HG03457 (cell line): ENCODE results near the gene LRRC73.
"Not testable (repeated sequence)": the region's sequence is repeated elsewhere in the genome, so short reads cannot be mapped to it uniquely, and the experiment has no call there.

ENCODE experiments used
- ATAC-seq: cut with Tn5 transposase; IDR thresholded peaks from one replicate; pipeline ENCODE4 v1.9.1; 2021; ENCODE audit warnings: moderate number of reproducible peaks; ENCODE audit not compliant: unreplicated experiment

LRRC73 gene, protein sequence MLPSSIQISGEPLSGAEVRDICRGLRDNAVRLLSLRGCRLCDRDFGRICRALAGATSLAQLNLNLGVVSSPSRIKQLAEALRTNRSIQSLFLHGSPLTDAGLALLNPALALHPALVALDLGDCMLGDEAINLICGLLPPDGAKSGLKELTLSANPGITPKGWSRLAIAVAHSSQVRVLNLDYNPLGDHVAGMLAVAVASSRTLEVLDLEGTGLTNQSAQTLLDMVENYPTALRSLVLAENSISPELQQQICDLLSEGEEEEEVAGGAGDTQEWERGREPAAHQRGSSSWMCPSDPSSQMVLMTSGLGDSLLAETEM

DNA sequence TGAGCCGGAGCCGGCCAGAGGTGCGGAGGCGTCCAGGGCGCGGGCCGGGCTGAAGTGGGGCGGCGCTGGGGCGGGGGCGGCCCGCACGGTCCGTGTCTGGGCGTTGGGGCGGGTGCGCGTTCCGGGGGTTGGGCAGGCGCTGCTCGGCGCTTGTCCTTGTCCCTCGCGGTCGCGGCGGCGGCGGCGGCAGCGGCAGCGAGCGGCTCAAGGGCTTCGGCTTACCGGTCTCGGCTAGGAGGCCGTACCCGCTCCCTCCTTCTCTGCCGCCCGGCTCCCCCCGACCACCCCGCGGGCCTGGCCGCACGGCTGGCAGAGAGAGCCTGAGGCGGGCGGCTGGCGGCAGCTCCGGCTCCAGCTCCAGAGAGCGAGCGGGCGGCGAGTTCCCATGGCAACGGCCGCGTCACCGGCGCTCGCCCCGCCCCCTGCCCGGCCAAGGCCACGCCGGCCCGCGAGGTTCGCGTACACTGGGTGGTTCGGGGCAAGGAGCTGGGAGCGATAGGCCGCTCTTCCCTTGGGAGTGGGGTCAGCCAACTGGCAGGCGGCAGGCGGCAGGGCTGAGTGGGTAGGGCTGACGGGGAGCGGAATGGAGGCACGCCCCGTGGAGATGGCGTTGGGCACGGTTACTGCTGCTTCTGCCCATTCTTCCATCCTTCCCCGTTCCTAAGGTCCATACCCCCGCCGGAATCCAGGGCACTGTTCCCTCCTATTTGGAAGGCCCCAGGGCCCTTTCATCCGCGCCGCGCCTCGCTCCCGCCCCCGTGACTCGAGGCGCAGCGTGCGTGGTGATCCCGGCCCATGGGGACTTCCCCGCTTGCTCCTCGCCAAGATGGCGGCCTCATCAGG lies at the start of gene LRRC73:
Gene LRRC73, minus strand, starts transcription at position 363 of the 843 bp plus-strand sequence. CDS start 561 bp downstream, outside the sequence.
- no peak for ATAC-seq

DNA sequence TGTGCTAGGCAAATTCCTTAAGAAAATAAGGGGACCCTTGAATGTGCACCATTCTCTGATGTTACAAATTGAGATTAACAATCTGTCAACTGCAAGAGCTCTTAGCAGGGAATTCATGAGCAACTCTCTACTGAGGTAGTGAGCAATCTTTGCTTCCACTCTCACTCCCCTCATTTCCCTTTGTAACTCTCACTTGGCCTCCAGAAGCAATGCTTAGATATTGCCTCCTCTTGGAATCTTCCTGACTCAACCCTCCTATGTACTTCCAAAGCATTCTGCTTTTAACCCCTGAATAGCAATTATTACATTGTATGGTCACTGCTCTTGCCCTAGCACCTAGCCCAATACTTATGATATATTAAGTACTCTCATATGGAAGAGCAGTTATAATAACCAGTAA lies 49.2 kb upstream of the LRRC73 start:
- no peak for ATAC-seq

DNA sequence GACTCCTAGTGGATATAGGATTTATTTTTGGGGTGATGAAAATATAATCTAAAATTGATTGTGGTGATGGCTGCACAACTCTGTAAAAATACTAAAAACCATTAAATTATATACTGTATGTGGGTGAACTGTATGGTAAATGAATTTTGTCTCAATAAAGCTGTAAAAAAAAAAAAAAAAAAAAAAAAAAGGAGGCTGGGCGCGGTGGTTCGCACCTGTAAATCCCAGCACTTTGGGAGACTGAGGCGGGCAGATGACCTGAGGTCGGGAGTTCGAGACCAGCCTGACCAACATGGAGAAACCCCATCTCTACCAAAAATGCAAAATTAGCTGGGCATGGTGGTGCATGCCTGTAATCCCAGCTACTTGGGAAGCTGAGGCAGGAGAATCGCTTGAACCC lies 47.5 kb upstream of the LRRC73 start:
- ATAC-seq = not testable (repeated sequence)

- no peak for ATAC-seq
Observed at GRCh38 chr6:43547222-43547621, 37.1 kb upstream of the LRRC73 start.

DNA sequence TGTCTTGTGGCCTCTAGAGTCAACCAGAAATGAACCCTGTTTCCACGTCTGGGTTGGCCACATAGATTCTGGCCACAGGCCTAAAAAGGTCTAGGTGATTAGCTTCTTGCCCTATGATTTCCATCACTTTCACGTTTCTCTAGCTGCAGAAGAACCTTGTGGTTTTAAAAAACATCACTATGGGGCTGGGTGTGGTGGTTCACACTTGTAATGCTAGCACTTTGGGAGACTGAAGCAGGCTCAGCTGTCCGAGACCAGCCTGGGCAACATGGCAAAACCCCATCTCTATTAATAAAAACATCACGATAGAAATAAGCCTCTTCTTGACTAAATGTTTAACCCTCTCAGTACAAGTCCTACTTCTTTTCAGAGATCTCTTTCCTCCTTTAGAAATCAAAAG lies 34.3 kb upstream of the LRRC73 start:
- ATAC-seq = no peak

- no peak for ATAC-seq
Observed at GRCh38 chr6:43541774-43542471, 31.8 kb upstream of the LRRC73 start.

- ATAC-seq = no peak
Observed at GRCh38 chr6:43540507-43540906, 30.4 kb upstream of the LRRC73 start.

DNA sequence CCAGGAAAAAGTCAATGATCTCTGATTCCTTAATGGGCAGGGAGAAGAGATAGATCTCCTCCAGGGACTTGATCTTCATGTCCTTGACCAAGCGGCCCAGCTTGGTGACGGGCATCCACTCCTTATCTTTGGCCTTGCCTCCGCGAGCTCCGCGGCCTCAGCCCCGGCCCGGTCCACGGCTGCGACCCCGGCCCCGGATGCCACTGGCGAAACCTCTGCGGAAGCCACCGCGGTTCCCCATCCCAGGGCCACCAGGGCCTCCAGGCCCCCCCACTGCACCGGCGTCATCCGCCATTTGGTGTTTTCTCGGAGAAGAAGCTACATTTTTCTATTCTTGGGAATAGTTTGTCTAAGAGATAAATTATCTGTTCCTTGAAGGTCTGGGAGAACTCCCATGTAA lies 29.3 kb upstream of the LRRC73 start:
- not testable (repeated sequence) for ATAC-seq

DNA sequence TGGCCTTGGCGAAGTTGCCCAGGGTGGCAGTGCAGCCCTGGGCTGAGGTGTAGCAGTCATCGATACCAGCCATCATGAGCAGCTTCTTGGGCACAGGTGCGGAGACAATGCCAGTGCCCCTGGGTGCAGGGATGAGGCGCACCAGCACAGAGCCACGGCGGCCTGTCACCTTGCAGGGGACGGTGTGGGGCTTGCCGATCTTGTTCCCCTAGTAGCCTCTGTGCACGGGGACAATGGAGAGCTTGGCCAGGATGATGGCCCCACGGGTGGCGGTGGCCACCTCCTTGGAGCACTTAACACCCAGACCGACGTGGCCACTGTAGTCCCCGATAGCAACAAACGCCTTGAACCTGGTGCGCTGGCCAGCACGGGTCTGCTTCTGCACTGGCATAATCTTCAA lies 28.8 kb upstream of the LRRC73 start:
- ATAC-seq = not testable (repeated sequence)

DNA sequence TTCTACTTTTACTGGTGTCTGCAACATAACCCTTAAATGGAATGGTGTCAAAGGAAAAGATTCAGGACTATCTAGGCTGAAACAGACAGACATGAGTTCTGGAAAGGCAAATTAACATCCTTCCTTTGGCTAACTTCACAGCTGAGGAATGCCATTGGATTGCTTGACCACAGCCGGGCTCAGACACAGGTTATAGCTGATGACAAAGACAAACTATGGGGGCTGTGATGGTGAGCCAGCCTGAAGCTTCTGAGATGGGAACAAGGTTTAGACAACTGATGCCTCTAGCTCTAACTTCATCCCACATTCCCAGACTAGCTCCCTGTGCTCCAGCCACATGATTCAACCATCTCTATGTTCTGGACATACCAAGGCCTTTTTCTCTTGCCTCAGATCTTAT lies 22.1 kb upstream of the LRRC73 start:
- no peak for ATAC-seq

DNA sequence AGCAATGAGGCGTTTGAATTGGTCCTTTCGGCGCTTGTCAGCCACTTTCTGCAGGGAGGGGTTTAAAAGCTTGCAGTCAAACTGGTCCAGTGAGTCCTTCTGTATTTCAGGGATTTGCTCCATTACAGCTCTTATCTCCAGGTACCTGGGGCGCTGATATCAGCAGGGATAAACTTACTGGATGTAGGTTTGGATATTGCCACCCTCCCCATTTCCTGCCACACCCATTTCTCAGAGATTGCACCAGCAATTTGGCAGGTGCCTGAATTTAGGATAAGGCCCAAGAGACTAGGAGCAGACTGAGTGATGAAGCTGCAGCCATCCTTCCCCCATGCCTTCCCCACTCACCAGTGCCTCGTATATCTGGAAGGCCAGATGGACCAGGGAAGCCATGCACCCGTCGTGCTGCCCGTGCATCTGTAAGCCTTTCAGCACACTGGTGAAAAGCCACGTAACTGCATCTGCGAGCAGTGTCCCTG lies 14.4 kb upstream of the LRRC73 start:
- no peak for ATAC-seq

DNA sequence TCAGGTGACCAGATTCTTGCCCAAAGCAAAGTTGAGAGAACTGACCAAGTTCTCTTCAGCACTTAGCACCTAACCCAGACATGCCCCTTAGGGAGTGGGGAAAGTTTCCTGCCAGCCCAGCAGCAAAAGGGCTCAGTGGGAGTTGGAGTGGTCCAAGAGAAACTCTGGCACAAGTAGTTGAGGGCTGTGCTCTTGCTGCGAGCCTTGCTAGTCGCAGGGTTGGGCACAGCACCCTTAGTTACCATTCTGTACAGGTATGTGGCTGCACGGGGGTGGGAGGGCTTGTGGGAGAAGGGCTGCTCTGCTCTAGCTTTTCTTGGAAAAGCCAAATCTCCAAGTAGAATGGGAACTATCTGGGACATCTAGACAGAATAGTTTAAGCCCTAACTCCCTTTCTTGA lies 13.1 kb upstream of the LRRC73 start:
- ATAC-seq = no peak

DNA sequence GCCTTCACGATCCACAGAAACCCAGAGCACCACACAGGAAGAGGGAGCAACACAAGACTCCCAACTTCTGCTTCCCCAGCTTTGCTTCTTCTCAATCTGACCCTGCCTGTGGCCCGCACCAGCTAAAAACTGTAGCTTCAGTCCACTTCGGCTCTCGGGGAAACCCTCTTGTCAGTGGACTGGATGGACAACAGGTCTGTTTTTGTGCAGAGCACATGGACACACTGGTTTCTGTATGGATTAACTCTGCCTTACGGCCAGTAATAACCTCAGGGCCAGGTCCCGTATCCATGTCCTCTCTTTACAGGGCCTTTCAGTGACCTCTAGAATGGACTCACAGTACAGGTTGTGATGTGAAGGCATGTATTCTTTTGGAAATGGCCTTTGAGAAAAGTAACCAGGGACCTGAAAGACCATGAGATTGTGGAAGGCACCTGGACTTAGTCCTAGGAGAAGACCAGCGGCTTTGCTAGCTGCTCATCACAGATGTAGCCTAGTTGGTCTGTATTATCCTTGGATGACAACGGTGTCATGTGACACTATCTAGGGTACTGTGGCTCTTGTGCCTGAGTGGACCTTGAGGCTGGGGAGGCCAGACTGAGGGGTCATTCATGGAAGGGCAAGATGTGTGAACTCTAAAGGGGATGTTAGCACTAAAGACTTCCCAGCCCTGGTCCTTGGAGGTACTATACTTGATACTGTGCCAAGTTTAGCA lies 12.6 kb upstream of the LRRC73 start:
- ATAC-seq = no peak

DNA sequence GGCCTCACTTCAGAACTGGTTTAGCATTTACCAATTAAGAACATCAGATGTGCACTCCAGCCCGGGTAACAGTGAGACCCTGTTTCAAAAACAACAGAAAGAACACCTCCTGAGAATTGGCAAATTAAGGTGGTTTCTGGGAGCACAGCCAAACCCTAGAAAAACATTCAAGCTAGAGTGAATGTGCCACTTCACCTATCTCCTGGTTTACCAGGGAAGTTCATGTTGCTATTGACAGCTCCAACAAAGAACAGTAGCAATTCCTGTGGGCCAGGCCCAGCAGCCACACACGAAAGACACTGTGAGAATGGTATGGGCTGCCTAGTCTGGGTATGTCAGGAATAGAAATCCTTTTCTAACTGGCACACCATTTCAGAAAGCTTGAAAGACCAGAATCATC lies 11.7 kb upstream of the LRRC73 start:
- ATAC-seq = no peak

- ATAC-seq = no peak
Observed at GRCh38 chr6:43520097-43520496, 10.0 kb upstream of the LRRC73 start.

DNA sequence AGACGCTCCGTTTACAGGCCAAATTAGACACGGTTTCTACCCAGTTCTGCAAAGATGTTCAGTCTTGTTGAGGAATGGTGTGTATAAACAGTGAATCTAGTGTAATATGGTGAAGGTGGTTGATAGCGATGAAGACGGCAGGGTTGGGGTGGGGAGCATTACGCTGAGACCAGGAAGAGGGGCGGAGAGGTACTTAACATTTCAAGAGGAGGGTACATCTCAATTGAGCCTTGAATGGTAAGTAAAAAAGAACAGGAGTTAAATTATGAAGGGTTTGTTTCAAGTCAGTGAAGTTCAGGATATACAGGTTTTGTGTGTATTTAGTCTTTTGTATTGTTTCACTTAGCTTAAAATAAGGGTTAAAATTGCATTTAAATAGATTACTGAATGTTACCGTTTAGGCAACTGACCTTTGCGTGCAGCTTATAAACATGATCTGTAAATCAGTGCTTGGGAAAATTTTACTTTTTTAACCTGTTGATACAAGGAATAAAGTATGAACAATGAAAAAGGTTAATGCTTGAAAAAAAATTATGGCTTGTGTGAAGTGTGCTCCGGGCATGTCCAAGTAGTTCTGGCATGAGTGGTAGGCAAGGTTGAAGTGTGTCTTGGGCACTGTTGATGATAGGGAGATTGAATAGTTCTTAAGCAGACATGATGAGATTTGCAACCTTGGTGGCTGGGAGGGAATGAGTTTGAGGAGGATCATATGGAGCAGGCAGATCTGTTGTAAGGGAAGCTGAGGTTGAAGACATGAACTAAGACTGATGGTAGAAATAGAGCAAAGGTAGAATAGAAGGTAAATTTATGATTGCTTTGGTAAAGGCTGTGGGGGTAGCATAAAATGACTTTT lies 7.6 kb upstream of the LRRC73 start:
- ATAC-seq = no peak

DNA sequence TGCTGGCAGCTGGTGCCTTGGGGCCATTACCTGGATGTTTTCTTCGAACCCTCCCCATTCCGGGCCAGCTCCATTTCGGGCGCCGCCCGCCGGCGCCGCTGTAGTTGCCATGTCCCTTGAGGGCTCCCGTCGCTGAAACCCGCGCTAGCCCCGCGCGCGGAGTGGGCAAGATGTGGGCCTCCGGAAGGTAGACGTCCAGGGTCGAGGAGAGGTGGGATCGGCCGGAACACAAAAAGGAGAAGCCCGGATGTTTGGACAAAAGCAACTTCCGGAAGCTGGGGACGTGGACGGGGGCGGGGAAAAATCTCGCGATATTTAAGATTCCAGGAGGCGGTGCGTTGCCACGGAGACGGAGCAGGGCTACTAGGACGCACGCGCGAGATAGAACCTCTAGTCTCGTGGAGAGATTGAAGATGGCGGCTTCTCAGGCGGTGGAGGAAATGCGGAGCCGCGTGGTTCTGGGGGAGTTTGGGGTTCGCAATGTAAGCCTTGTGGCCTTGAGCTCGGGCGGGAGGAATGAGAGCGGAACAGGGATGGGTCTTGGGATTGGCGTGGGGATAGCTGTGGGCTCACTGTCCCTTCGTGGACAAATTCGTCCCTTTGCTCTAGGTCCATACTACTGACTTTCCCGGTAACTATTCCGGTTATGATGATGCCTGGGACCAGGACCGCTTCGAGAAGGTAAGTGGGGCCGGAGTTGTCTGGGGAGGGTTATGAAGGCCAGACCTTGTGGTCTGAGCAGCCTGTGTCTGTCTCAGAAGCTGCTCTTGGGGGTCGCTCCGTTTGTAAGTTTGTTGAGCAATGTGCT lies 6.8 kb upstream of the LRRC73 start, which contains the start of the genes POLR1C and YIPF3:
Gene POLR1C, plus strand, starts transcription at position 393 of the 808 bp plus-strand sequence. Its CDS starts 21 bp downstream, at position 414.
Gene YIPF3, minus strand, starts transcription at position 230 of the 808 bp plus-strand sequence. Its CDS starts 119 bp downstream, at position 111.
- peak; percentile 78 for ATAC-seq

- no peak for ATAC-seq
Observed at GRCh38 chr6:43516367-43516696, 6.2 kb upstream of the LRRC73 start.

GRCh38 chr6:43515808-43516207 lies 5.7 kb upstream of the LRRC73 start:
- no peak for ATAC-seq
